GM23338 (cell line): ENCODE data around the gene TRIM43B.
"Not testable (repeated sequence)": the region's sequence is repeated elsewhere in the genome, so short reads cannot be mapped to it uniquely, and the experiment has no call there.

Experiments
- CREB1 ChIP-seq: fragments of 250-450 bp; sonication (Bioruptor Pico); IDR thresholded peaks from 2 replicates; pipeline ENCODE4 v1.5.0; 2020; ENCODE audit warnings: low read depth, mild to moderate bottlenecking, moderate library complexity
- CTCF ChIP-seq, 2 experiments: fragments of 200-600 bp in 1 of 2; sonication (generic) in 1 of 2; conservative IDR thresholded peaks; 2 replicates each; pipeline versions ENCODE4 v1.5.1 to v1.6.1; 2016 to 2017; ENCODE audit warnings: antibody characterized with exemption in 2 of 2, low read depth in 2 of 2, mild to moderate bottlenecking in 2 of 2, moderate library complexity in 1 of 2
- EZH2 ChIP-seq: fragments of 200-600 bp; sonication (generic); IDR thresholded peaks from one replicate; pipeline ENCODE4 v1.8.0; 2017; ENCODE audit warnings: antibody characterized with exemption, mild to moderate bottlenecking, low read depth; ENCODE audit not compliant: unreplicated experiment
- EZH2phosphoT487 ChIP-seq: fragments of 200-600 bp; sonication (generic); IDR thresholded peaks from one replicate; pipeline ENCODE4 v1.8.1; 2018; ENCODE audit warnings: antibody characterized with exemption; ENCODE audit not compliant: unreplicated experiment
- JUNB ChIP-seq: IDR thresholded peaks from one replicate; pipeline ENCODE4 v1.6.1; 2016; ENCODE audit warnings: antibody characterized with exemption; ENCODE audit not compliant: unreplicated experiment

- TF ChIP-seq CTCF (conservative IDR thresholded peaks at IDR 0.05; ENCODE audit: low read depth in 2 of 2); CREB1 (CRISPR knock-in tag); EZH2; EZH2phosphoT487; JUNB: not testable (repeated sequence)
These were observed 39.2 kb downstream of the TRIM43B start for GRCh38 chr2:95445317-95445716.
